ENCODE measurements around the gene SLC10A7. TPM values are rescaled to one million over a fixed set of nuclear protein-coding genes. Genes with fewer than 3 reads are reported as not detected.

Gene SLC10A7
- total RNA-seq, 1 donor from 2014 or later: 10.5 TPM

DNA sequence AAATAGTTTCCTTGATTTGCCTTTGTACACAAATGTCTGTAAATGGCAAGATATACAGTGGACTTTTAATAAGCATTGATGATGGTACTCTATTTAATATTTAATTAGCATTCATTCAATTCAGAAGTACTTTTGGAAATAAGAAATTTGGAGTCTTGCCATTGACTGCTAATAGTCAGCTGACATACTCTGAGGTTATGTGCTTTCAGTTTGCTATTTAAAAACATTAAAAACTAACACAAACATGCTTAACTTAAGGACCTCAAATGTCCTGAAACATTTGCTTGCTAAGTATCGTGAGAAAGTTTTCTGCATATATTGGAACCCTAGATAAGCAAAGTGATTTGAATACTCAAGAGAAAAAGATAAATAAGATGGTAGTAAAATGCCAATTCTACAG is 242.8 kb downstream of the SLC10A7 start:
- no peak overlapping the region for H3K4me3 Mint-ChIP-seq (ENCODE audit: unreplicated experiment)
- no peak overlapping the region for H3K27ac Mint-ChIP-seq (ENCODE audit: unreplicated experiment)
- no peak for DNase-seq (ENCODE audit: extremely low spot score, unreplicated experiment)
- TF ChIP-seq, protein P1, sequence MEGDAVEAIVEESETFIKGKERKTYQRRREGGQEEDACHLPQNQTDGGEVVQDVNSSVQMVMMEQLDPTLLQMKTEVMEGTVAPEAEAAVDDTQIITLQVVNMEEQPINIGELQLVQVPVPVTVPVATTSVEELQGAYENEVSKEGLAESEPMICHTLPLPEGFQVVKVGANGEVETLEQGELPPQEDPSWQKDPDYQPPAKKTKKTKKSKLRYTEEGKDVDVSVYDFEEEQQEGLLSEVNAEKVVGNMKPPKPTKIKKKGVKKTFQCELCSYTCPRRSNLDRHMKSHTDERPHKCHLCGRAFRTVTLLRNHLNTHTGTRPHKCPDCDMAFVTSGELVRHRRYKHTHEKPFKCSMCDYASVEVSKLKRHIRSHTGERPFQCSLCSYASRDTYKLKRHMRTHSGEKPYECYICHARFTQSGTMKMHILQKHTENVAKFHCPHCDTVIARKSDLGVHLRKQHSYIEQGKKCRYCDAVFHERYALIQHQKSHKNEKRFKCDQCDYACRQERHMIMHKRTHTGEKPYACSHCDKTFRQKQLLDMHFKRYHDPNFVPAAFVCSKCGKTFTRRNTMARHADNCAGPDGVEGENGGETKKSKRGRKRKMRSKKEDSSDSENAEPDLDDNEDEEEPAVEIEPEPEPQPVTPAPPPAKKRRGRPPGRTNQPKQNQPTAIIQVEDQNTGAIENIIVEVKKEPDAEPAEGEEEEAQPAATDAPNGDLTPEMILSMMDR (IDR thresholded peaks at IDR 0.05): no peak
- peaks cover 5% of the 10 kb centered on the region for H3K36me3 Mint-ChIP-seq (ENCODE audit: unreplicated experiment)
- H3K27me3 Mint-ChIP-seq (ENCODE audit: unreplicated experiment): no peaks in the 10 kb centered on the region
- no peaks in the 10 kb centered on the region for H3K9me3 Mint-ChIP-seq (ENCODE audit: unreplicated experiment)
- no peaks in the 10 kb centered on the region for H3K4me1 Mint-ChIP-seq (ENCODE audit: unreplicated experiment)

DNA sequence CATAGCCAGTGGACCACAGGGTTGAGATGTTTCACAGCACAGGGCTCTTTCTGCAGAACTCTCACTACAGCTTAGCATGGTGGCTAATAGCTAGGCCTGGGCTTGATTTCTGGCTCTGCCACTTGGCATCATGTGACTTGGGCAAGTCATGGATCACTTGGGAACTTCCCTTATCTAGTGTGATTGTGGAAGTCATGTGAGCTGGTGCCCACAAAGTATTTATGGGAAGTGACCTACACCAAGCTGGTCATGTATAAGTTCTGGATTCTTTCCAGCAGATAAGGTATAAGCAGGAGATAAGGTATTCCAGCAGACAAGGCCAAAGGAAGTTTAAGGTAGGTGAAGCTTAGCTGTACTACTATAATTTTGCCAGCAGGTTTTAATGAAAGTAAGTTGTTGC is 246.4 kb downstream of the SLC10A7 start:
- Mint-ChIP-seq H3K4me3 (ENCODE audit: unreplicated experiment) (no peak overlapping the region), H3K36me3 (ENCODE audit: unreplicated experiment) (peaks cover 5% of the 10 kb centered on the region), H3K4me1 (ENCODE audit: unreplicated experiment) (no peaks in the 10 kb centered on the region), H3K27me3 (ENCODE audit: unreplicated experiment) (no peaks in the 10 kb centered on the region), H3K9me3 (ENCODE audit: unreplicated experiment) (no peaks in the 10 kb centered on the region), H3K27ac (ENCODE audit: unreplicated experiment) (no peak overlapping the region)
- TF ChIP-seq, protein P1 (IDR thresholded peaks at IDR 0.05): no peak
- DNase-seq (ENCODE audit: extremely low spot score, unreplicated experiment): no peak

DNA sequence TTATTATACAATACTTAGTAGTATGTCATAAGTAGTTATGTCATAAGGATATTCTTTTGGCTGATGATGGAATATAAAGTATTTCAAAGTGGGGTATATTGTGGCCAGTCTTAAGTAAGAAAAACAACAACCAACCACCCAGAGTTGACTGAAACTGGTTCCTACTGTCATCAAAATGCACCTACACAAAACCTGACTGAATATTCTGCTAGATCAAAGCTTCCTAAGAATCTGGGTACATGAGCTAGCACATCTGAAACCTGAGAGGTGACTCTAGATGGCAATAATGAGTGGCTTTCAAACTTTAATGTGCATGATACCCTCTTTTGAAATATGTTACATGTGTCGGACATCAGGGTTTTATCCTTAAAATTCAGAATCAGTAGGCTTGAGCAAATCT is 247.0 kb downstream of the SLC10A7 start:
- no peak for DNase-seq (ENCODE audit: extremely low spot score, unreplicated experiment)

DNA sequence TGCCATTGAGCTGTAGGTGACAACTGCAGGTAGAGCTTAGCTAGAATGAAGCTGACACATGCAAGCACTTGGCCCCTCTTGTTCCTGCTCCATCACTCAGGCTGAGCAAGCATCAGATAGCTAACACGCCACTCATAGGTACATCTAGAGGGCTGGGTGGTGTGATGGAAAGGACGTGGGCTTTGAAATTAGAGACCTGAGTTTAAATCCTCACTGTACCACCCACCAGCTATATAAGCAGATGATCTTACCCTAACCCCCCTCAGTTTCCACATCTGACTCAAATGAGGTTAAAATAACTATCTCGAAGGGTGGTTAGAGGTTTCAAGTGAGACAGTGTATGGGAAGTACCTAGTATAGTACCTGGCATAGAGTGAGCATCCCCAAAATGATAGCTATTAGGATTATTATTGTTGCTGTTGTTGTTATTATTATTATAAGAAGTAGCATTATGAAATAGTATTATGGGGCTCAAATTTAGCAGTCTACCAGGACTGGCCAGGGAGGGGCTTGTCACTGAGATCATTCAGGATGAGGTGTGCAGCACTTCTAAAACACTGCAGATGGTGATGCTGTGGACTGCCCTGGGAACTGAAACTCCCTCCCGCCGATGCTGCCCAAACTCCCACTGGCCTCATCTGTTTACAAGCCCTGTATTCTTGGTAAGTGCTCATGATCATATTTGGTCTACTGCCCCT is 248.4 kb downstream of the SLC10A7 start:
- peaks cover 1% of the 10 kb centered on the region for H3K36me3 Mint-ChIP-seq (ENCODE audit: unreplicated experiment)
- H3K27ac Mint-ChIP-seq (ENCODE audit: unreplicated experiment): no peak overlapping the region

More for the DNA sequence above, 247.0 kb downstream of the SLC10A7 start:
- TF ChIP-seq, protein P1 (IDR thresholded peaks at IDR 0.05): no peak
- no peaks in the 10 kb centered on the region for H3K4me1 Mint-ChIP-seq (ENCODE audit: unreplicated experiment)
- peaks cover 5% of the 10 kb centered on the region for H3K36me3 Mint-ChIP-seq (ENCODE audit: unreplicated experiment)
- no peak overlapping the region for H3K4me3 Mint-ChIP-seq (ENCODE audit: unreplicated experiment)
- no peak overlapping the region for H3K27ac Mint-ChIP-seq (ENCODE audit: unreplicated experiment)
- no peaks in the 10 kb centered on the region for H3K9me3 Mint-ChIP-seq (ENCODE audit: unreplicated experiment)
- no peaks in the 10 kb centered on the region for H3K27me3 Mint-ChIP-seq (ENCODE audit: unreplicated experiment)

DNA sequence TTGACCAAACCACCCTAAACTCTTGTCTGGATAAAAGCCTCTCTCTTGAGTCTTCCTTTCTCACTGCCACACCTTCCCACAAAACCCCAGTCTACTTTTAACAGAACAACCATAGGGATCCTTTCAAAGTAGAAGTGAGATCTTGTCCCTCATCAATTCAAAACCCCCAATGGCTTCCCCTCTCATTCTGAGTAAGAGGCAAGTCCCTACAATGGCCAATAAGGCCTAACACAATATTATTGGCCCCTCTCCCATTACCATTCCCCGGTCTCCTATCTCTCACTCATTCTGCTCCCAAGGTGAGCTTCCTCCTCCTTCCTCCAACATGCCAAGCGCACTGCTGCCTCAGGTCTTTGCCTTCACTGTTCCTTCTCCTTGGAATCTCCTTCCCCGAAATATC is 250.3 kb downstream of the SLC10A7 start:
- H3K36me3 Mint-ChIP-seq (ENCODE audit: unreplicated experiment): no peaks in the 10 kb centered on the region
- H3K9me3 Mint-ChIP-seq (ENCODE audit: unreplicated experiment): no peaks in the 10 kb centered on the region
- no peak for DNase-seq (ENCODE audit: extremely low spot score, unreplicated experiment)
- H3K27me3 Mint-ChIP-seq (ENCODE audit: unreplicated experiment): no peaks in the 10 kb centered on the region
- TF ChIP-seq, protein P1 (IDR thresholded peaks at IDR 0.05): no peak
- H3K4me3 Mint-ChIP-seq (ENCODE audit: unreplicated experiment): no peak overlapping the region
- H3K27ac Mint-ChIP-seq (ENCODE audit: unreplicated experiment): no peak overlapping the region
- no peaks in the 10 kb centered on the region for H3K4me1 Mint-ChIP-seq (ENCODE audit: unreplicated experiment)

More for the DNA sequence above, 248.4 kb downstream of the SLC10A7 start:
- Mint-ChIP-seq H3K9me3 (ENCODE audit: unreplicated experiment) (no peaks in the 10 kb centered on the region), H3K4me3 (ENCODE audit: unreplicated experiment) (no peak overlapping the region), H3K4me1 (ENCODE audit: unreplicated experiment) (no peaks in the 10 kb centered on the region), H3K27me3 (ENCODE audit: unreplicated experiment) (no peaks in the 10 kb centered on the region)
- TF ChIP-seq, protein P1 (IDR thresholded peaks at IDR 0.05): no peak
- no peak for DNase-seq (ENCODE audit: extremely low spot score, unreplicated experiment)
